GM12873 (cell line): ENCODE results near the gene SFI1.

Source experiments
- TF ChIP-seq, protein P1 (sequence below): IDR thresholded peaks from 2 replicates; pipeline ENCODE4 v1.5.1; 2012; ENCODE audit warnings: low read depth, mild to moderate bottlenecking, moderate library complexity, low read length, control low read depth; ENCODE audit not compliant: insufficient read depth; ENCODE audit errors: missing control alignments

SFI1 gene

DNA sequence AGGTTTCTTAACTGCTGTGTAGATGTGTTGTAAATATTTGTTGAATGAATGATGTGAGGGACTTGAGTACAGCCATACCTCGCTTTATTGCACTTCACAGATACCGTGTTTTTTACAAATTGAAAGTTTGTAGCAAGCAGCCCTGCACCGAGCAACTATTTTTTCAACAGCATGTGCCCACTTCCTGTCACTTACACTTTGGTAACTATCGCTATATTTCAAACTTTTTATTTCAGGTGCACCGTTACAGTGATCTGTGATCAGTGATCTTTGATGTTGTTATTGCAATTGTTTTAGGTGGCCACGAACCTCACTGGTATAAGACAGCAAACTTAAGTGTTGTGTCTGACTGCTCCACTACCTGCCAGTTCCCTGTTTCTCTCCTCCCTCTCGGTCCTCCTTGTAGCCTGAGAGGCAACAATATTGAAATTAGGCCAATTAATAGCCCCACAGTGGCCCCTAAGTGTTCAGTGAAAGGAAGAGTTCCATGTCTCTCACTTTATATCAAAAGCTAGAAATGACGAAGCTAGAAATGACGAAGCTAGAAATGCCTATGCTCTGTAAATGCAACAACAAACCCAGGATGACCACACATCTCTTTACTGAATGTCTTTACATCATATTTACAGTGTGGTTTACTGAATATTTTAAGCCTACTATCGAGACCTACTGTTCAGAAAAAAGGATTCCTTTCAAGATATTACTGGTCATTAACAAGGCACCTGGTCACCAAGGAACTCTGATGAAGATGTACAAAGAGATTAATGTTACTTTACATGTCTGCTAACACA lies 1.0 kb downstream of the SFI1 start:
- TF ChIP-seq, protein P1, sequence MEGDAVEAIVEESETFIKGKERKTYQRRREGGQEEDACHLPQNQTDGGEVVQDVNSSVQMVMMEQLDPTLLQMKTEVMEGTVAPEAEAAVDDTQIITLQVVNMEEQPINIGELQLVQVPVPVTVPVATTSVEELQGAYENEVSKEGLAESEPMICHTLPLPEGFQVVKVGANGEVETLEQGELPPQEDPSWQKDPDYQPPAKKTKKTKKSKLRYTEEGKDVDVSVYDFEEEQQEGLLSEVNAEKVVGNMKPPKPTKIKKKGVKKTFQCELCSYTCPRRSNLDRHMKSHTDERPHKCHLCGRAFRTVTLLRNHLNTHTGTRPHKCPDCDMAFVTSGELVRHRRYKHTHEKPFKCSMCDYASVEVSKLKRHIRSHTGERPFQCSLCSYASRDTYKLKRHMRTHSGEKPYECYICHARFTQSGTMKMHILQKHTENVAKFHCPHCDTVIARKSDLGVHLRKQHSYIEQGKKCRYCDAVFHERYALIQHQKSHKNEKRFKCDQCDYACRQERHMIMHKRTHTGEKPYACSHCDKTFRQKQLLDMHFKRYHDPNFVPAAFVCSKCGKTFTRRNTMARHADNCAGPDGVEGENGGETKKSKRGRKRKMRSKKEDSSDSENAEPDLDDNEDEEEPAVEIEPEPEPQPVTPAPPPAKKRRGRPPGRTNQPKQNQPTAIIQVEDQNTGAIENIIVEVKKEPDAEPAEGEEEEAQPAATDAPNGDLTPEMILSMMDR, result no peak

DNA sequence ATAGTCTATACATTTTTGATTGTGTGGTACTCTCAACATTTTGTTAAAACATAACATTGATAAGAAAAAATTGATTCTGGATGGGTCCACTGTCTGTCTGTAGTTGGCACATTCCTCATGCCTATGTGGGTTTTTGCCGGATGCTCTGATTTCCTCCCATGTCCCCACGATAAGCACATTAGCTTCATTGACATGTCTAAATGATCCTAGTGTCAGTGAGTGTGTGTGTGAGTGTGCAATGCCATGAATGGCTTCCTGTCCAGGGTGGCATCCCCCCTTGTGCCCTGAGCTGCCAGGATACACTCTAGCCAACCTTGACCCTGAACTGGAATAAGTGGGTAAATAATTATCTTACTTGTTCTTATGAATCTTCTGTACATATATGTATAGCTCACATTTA lies 5.4 kb downstream of the SFI1 start:
- TF ChIP-seq, protein P1, result no peak

DNA sequence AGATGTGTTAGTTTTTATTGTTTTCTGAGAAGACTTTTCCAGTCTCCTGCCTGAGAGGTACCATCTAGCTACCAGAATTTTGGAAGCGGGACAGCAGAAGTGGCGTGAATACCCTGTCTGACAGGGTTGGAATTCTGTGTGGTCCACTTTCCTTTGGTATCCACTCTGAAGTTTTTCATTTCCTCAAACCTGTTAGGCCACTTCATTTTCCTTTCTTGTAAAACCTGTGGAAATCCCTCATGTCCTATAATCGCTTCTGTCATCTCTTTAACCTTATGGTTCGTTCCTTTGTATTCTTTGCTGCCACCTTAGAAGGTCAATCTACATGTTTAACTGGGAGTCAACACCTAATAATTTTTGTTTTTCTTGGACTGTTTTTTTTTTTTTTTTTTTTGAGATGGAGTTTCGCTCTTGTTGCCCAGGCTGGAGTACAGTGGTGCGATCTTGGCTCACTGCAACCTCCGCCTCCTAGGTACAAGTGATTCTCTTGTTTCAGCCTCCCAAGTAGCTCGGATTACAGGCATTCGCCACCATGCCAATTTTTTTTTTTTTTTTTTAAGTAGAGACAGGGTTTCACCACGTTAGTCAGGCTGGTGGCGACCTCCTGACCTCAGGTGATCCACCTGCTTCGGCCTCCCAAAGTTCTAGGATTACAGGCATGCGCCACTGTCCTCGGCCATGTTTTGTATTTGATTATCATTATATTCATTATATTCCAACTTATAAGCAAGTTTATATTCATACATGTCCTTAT lies 7.1 kb downstream of the SFI1 start:
- TF ChIP-seq, protein P1, result no peak

DNA sequence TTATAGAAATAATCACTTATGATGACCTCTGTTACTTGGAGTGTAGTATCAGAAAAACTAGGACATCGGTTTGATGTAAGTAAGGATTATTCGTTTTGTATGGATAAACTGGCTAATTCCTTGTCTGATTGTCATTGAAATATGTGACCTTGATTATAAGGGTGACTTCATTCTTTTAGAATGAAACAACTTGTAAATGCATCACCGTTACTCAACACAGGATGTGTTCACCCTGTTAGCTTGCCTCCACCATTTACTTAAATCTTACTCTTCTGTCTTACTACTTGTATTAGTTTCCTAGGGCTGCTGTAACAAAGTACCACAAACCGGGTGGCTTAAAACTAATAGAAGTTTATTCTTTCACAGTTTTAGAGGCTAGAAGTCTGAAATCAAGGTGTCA lies 7.9 kb downstream of the SFI1 start:
- TF ChIP-seq, protein P1, result no peak

DNA sequence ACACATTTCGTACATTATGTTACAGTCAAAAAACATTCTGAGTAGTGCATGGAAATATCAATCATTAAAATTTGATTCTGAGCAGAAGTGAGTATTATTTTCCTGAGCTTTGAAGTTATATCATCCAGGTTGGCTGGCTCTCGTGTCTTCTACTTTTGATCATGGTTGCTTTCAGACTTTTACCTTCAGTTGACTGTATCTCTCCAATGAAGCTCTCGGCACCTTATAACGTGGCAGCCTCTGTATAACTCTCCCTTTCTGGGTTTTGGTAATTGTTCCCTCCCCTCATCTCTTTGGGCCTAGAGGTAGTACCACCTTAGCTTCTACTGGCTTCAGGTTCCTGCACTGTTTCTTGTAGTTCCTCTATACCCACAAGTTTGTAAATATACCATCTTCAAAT lies 12.2 kb downstream of the SFI1 start:
- TF ChIP-seq, protein P1, result no peak

DNA sequence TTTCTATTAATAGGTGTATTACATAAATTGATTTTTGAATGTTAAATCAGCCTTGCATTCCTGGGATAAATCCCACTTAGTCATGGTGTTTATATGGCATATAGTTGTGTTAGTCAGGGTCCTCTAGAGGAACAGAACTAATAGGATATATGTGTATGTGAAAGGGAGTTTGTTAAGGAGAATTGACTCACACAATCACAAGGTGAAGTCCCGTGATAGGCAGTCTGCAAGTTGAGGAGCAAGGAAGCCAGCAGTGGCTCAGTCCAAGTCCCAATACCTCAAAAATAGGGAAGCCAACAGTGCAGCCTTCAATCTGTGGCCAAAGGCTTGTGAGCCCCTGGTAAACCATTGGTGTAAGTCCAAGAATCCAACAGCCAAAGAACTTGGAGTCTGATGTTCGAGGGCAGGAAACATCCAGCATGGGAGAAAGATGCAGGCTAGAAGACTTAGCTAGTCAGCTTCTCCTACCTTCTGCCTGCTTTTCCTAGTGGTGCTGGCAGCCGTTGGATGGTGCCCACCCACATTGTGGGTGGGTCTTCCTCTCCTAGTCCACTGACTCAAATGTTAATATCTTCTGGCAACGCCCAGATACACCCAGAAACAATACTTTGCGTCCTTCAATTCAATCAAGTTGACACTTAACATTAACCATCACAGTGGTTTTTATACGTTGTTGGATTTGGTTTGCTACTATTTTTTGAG lies 12.9 kb downstream of the SFI1 start:
- TF ChIP-seq, protein P1, result no peak

DNA sequence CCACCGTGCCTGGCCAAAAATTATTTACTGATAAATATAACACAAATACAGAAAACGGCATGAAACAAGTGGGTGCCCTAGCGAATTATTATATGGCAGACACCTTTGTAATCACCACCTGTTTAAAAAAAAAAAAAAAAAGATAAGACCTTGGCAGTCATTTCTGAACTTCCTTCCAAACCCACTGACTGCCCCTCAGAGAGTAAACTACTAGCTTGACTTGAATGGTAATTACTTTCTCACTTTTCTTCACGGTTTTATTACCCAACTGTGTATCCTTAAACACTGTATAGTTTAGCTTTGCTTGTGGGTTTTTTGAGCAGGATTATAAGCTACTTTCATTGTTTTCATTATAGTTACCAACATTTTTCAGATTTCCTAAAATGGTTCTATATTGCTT lies 23.7 kb downstream of the SFI1 start:
- TF ChIP-seq, protein P1, result no peak
